GM23338 (cell line): ENCODE data around the gene LRMDA. TPM values are rescaled to one million over a fixed set of nuclear protein-coding genes. Genes with fewer than 3 reads are reported as not detected.

Source experiments
- ATAC-seq: fragments of 200-7000 bp; cut with Tn5 transposase; 3 replicates; pipeline ENCODE4 v1.9.1; 2020
- DNase-seq: peaks from one replicate; pipeline ENCODE4 v3.0.0-alpha.2; 2015; ENCODE audit warnings: low spot score
- H2AFZ ChIP-seq: fragments of 200-600 bp; sonication (generic); 2 replicates; pipeline ENCODE4 v1.8.0; 2016; ENCODE audit warnings: antibody characterized with exemption, mild to moderate bottlenecking, moderate library complexity
- H3F3A ChIP-seq: fragments of 200-600 bp; sonication (generic); replicated peaks from 2 replicates; pipeline ENCODE4 v1.8.0; 2017; ENCODE audit warnings: antibody characterized with exemption, mixed run types, low read depth
- H3K27ac ChIP-seq: fragments of 200-600 bp; sonication (generic); 2 replicates; pipeline ENCODE4 v1.6.1; 2016; ENCODE audit warnings: low read depth
- H3K27me3 ChIP-seq: fragments of 200-600 bp; sonication (generic); 2 replicates; pipeline ENCODE4 v1.8.0; 2016; ENCODE audit warnings: mild to moderate bottlenecking, mixed run types, moderate library complexity; ENCODE audit not compliant: insufficient read depth
- H3K36me3 ChIP-seq: fragments of 200-600 bp; sonication (generic); 2 replicates; pipeline ENCODE4 v1.8.0; 2016; ENCODE audit warnings: mild to moderate bottlenecking; ENCODE audit not compliant: insufficient read depth
- H3K4me1 ChIP-seq: fragments of 200-600 bp; sonication (generic); 2 replicates; pipeline ENCODE4 v1.8.0; 2016; ENCODE audit warnings: mild to moderate bottlenecking, moderate library complexity; ENCODE audit not compliant: insufficient read depth
- H3K4me2 ChIP-seq: fragments of 200-600 bp; sonication (generic); 2 replicates; pipeline ENCODE4 v1.7.1; 2017; ENCODE audit warnings: mixed run types
- H3K4me3 ChIP-seq: fragments of 200-600 bp; sonication (generic); 2 replicates; pipeline ENCODE4 v1.6.1; 2016; ENCODE audit warnings: mixed run types
- H3K79me2 ChIP-seq: fragments of 200-600 bp; sonication (generic); replicated peaks from 2 replicates; pipeline ENCODE4 v1.8.0; 2017; ENCODE audit warnings: mild to moderate bottlenecking; ENCODE audit not compliant: insufficient read depth
- H3K9me2 ChIP-seq: fragments of 200-600 bp; sonication (generic); 2 replicates; pipeline ENCODE4 v1.8.0; 2017; ENCODE audit not compliant: insufficient read depth
- H4K20me1 ChIP-seq: fragments of 200-600 bp; sonication (generic); replicated peaks from 2 replicates; pipeline ENCODE4 v1.8.0; 2017; ENCODE audit warnings: mild to moderate bottlenecking; ENCODE audit not compliant: insufficient read depth
- H3K27ac Mint-ChIP-seq: 2 replicates; pipeline ENCODE4 v1.8.0; 2020; ENCODE audit warnings: inconsistent platforms, mild to moderate bottlenecking, moderate library complexity, mixed read lengths
- H3K27me3 Mint-ChIP-seq: 3 replicates; pipeline ENCODE4 v1.8.0; 2022; ENCODE audit warnings: low read depth, mild to moderate bottlenecking, moderate library complexity, mixed read lengths, inconsistent platforms; ENCODE audit not compliant: insufficient read depth, poor library complexity
- H3K36me3 Mint-ChIP-seq: 3 replicates; pipeline ENCODE4 v1.8.0; 2021; ENCODE audit warnings: low read depth, mild to moderate bottlenecking, inconsistent platforms, moderate library complexity, mixed read lengths
- H3K4me1 Mint-ChIP-seq: 3 replicates; pipeline ENCODE4 v1.8.0; 2020; ENCODE audit warnings: mild to moderate bottlenecking, inconsistent platforms, mixed read lengths
- H3K4me3 Mint-ChIP-seq: 3 replicates; pipeline ENCODE4 v1.8.0; 2021; ENCODE audit warnings: moderate library complexity, mild to moderate bottlenecking, inconsistent platforms, mixed read lengths
- H3K9me3 Mint-ChIP-seq: 3 replicates; pipeline ENCODE4 v1.8.0; 2020; ENCODE audit warnings: moderate library complexity, mild to moderate bottlenecking, inconsistent platforms, mixed read lengths
- CREB1 ChIP-seq: fragments of 250-450 bp; sonication (Bioruptor Pico); IDR thresholded peaks from 2 replicates; pipeline ENCODE4 v1.5.0; 2020; ENCODE audit warnings: low read depth, mild to moderate bottlenecking, moderate library complexity
- CTCF ChIP-seq, 2 experiments: fragments of 200-600 bp in 1 of 2; sonication (generic) in 1 of 2; conservative IDR thresholded peaks; 2 replicates each; pipeline versions ENCODE4 v1.5.1 to v1.6.1; 2016 to 2017; ENCODE audit warnings: antibody characterized with exemption in 2 of 2, low read depth in 2 of 2, mild to moderate bottlenecking in 2 of 2, moderate library complexity in 1 of 2
- ETS1 ChIP-seq: IDR thresholded peaks from 2 replicates; pipeline ENCODE4 v1.6.1; 2016; ENCODE audit warnings: antibody characterized with exemption
- EZH2 ChIP-seq: fragments of 200-600 bp; sonication (generic); IDR thresholded peaks from one replicate; pipeline ENCODE4 v1.8.0; 2017; ENCODE audit warnings: antibody characterized with exemption, mild to moderate bottlenecking, low read depth; ENCODE audit not compliant: unreplicated experiment
- JUNB ChIP-seq: IDR thresholded peaks from one replicate; pipeline ENCODE4 v1.6.1; 2016; ENCODE audit warnings: antibody characterized with exemption; ENCODE audit not compliant: unreplicated experiment
- NANOG ChIP-seq: IDR thresholded peaks from 2 replicates; pipeline ENCODE4 v1.6.1; 2016; ENCODE audit warnings: antibody characterized with exemption, borderline replicate concordance
- POLR2AphosphoS5 ChIP-seq: IDR thresholded peaks from 2 replicates; pipeline ENCODE4 v1.6.1; 2016; ENCODE audit warnings: antibody characterized with exemption, low read depth
- REST ChIP-seq: IDR thresholded peaks from one replicate; pipeline ENCODE4 v1.6.1; 2018; ENCODE audit warnings: antibody characterized with exemption; ENCODE audit not compliant: unreplicated experiment
- STAT1 ChIP-seq: IDR thresholded peaks from one replicate; pipeline ENCODE4 v1.6.1; 2016; ENCODE audit warnings: antibody characterized with exemption; ENCODE audit not compliant: unreplicated experiment
- ZNF114 ChIP-seq: fragments of 250-450 bp; sonication (Bioruptor Pico); IDR thresholded peaks from 2 replicates; pipeline ENCODE4 v1.5.0; 2020; ENCODE audit warnings: mild to moderate bottlenecking, moderate library complexity
- ZNF331 ChIP-seq: fragments of 250-450 bp; sonication (Bioruptor Pico); IDR thresholded peaks from 2 replicates; pipeline ENCODE4 v1.5.0; 2020; ENCODE audit warnings: low read depth, mild to moderate bottlenecking, moderate library complexity
- polyA plus RNA-seq: library from polyadenylated mRNA; unstranded; fragments of >200 nt; fragmentation: Nextera tagmentation; extraction: Ambion mirVana; gene quantifications from 2 replicates; pipeline ENCODE4 v1.2.1, GENCODE V29; 2016
- total RNA-seq: library from RNA; depleted of rRNA; stranded (reverse); fragments of >200 nt; shearing (Covaris generic); gene quantifications from 2 replicates; pipeline ENCODE4 v1.2.3, GENCODE V29; 2014

LRMDA gene
- total and polyA plus RNA-seq, 2 experiments from 2014 or later = 0.90 to 1.8 TPM

- H3K4me1 Mint-ChIP-seq = no peaks in the 10 kb centered on the region
- H3K27ac Mint-ChIP-seq = no peak overlapping the region
- no peaks in the 10 kb centered on the region for H4K20me1 ChIP-seq
- no peaks in the 10 kb centered on the region for H3F3A ChIP-seq
- H3K27me3 Mint-ChIP-seq = no peaks in the 10 kb centered on the region
- no peak overlapping the region for H3K4me2 ChIP-seq
- no peaks in the 10 kb centered on the region for H3K79me2 ChIP-seq
- TF ChIP-seq JUNB (no peak), ETS1 (no peak), NANOG (no peak)
- H3K9me2 ChIP-seq = no peaks in the 10 kb centered on the region
- H3K4me1 ChIP-seq = no peaks in the 10 kb centered on the region
- H3K36me3 Mint-ChIP-seq = no peaks in the 10 kb centered on the region
- H3K9me3 Mint-ChIP-seq = peaks cover 6% of the 10 kb centered on the region; the same call in 2 of the 3 replicates
- no peaks in the 10 kb centered on the region for H3K27me3 ChIP-seq
- DNase-seq (no peak), ATAC-seq (no peak)
- no peak overlapping the region for H3K27ac ChIP-seq
- no peak overlapping the region for H3K4me3 Mint-ChIP-seq
- H3K4me3 ChIP-seq = no peak overlapping the region
- H2AFZ ChIP-seq = no peak overlapping the region
- no peaks in the 10 kb centered on the region for H3K36me3 ChIP-seq
Observed at GRCh38 chr10:76255241-76255640, 823.8 kb downstream of the LRMDA start.

GRCh38 chr10:76257816-76258215 is 826.4 kb downstream of the LRMDA start:
- no peaks in the 10 kb centered on the region for H3K4me1 ChIP-seq
- TF ChIP-seq EZH2 = no peak
- TF ChIP-seq ZNF114 (CRISPR knock-in tag) = no peak
- TF ChIP-seq CREB1 (CRISPR knock-in tag) = no peak
- no peak for TF ChIP-seq STAT1
- no peak for TF ChIP-seq ZNF331 (CRISPR knock-in tag)
- TF ChIP-seq POLR2AphosphoS5 = no peak
- no peak for TF ChIP-seq REST
- no peak for TF ChIP-seq CTCF (conservative IDR thresholded peaks at IDR 0.05; ENCODE audit: low read depth in 2 of 2)

More at GRCh38 chr10:76257816-76258215, 826.4 kb downstream of the LRMDA start:
- Histone ChIP-seq H3K4me3 (no peak overlapping the region), H3K9me2 (no peaks in the 10 kb centered on the region), H4K20me1 (no peaks in the 10 kb centered on the region), H3K4me2 (no peak overlapping the region), H3K27ac (no peak overlapping the region), H2AFZ (no peak overlapping the region), H3K27me3 (no peaks in the 10 kb centered on the region), H3F3A (no peaks in the 10 kb centered on the region), H3K79me2 (no peaks in the 10 kb centered on the region), H3K36me3 (no peaks in the 10 kb centered on the region)
- ATAC-seq = no peak
- Mint-ChIP-seq H3K27ac (no peak overlapping the region), H3K36me3 (peaks cover 2% of the 10 kb centered on the region; the same call in 1 of the 3 replicates), H3K4me3 (no peak overlapping the region), H3K27me3 (no peaks in the 10 kb centered on the region), H3K9me3 (peaks cover 14% of the 10 kb centered on the region; the same call in 2 of the 3 replicates), H3K4me1 (no peaks in the 10 kb centered on the region)
- DNase-seq = no peak
